ENCODE measurements around the gene GOLGA8G. TPM values are rescaled to one million over a fixed set of nuclear protein-coding genes. Genes with fewer than 3 reads are reported as not detected.

GOLGA8G gene
- total and polyA plus RNA-seq, 4 donors: not detected

Small RNAs within 50 kb of the gene (small RNA-seq; reads per million reads assigned to genes)
- gene AC138749.2 (ENCODE audit: low replicate concordance): not detected
- gene AC138749.4 (ENCODE audit: low replicate concordance): not detected
- gene AC138749.5 (ENCODE audit: low replicate concordance): not detected
- gene MIR4509-3 (ENCODE audit: low replicate concordance): not detected
- gene RF00017 (ENCODE audit: low replicate concordance): not detected

Other genes starting within 250 kb of the GOLGA8G start
- gene HERC2, start 210.8 kb downstream of the GOLGA8G start, total RNA-seq: 10 to 100 TPM; 57.5 to 76.0 TPM
- gene HERC2, start 210.8 kb downstream of the GOLGA8G start, polyA plus RNA-seq: 10 to 100 TPM; 17.9 to 22.1 TPM
- not detected for gene GOLGA6L24, start 174.9 kb downstream of the GOLGA8G start, total RNA-seq
- not detected for gene GOLGA6L24, start 174.9 kb downstream of the GOLGA8G start, polyA plus RNA-seq
- not detected for gene GOLGA8F, start 154.3 kb downstream of the GOLGA8G start, total RNA-seq
- gene GOLGA8F, start 154.3 kb downstream of the GOLGA8G start, polyA plus RNA-seq: not detected
- gene GOLGA6L25, start 20.6 kb upstream of the GOLGA8G start, total RNA-seq: not detected
- gene GOLGA6L25, start 20.6 kb upstream of the GOLGA8G start, polyA plus RNA-seq: not detected
- gene GOLGA8M, start 179.4 kb upstream of the GOLGA8G start, total RNA-seq: 1 to 10 TPM; 1.8 to 2.1 TPM
- gene GOLGA8M, start 179.4 kb upstream of the GOLGA8G start, polyA plus RNA-seq: under 1 TPM; 0.10 to 0.40 TPM